K562 (cell line): Measurements from ENCODE around the gene RIMOC1. TPM values are rescaled to one million over a fixed set of nuclear protein-coding genes. Genes with fewer than 3 reads are reported as not detected.

Experiments used
- HLTF ChIP-seq: fragments of 450-650 bp; IDR thresholded peaks from 2 replicates; pipeline ENCODE4 v1.6.1; 2016
- NFRKB ChIP-seq: fragments of 450-650 bp; IDR thresholded peaks from 2 replicates; pipeline ENCODE4 v1.6.1; 2016; ENCODE audit warnings: low read depth
- POLR3A ChIP-seq: IDR thresholded peaks from 2 replicates; pipeline ENCODE4 v1.6.1; 2011; ENCODE audit warnings: borderline replicate concordance, mild to moderate bottlenecking, moderate library complexity; ENCODE audit not compliant: insufficient read length, insufficient read depth; ENCODE audit errors: extremely low read depth
- SIRT6 ChIP-seq: IDR thresholded peaks from one replicate; pipeline ENCODE4 v1.6.1; 2012; ENCODE audit warnings: low read depth, mild to moderate bottlenecking, control low read depth, inconsistent platforms, low read length, moderate library complexity
- SNRNP70 ChIP-seq: fragments of 200-400 bp; formaldehyde crosslinking; optimal IDR thresholded peaks from 2 replicates; pipeline ENCODE3; 2017; ENCODE audit warnings: low read depth, low read length
- TAF15 ChIP-seq: fragments of 200-400 bp; formaldehyde crosslinking; IDR thresholded peaks from 2 replicates; pipeline ENCODE4 v1.6.1; 2017; ENCODE audit warnings: mild to moderate bottlenecking, low read depth, low read length, moderate library complexity
- TAL1 ChIP-seq: fragments of 450-650 bp; IDR thresholded peaks from 2 replicates; pipeline ENCODE4 v1.6.1; 2016; ENCODE audit warnings: mild to moderate bottlenecking
- TRIM28 ChIP-seq: fragments of 450-650 bp; IDR thresholded peaks from 2 replicates; pipeline ENCODE4 v1.6.1; 2017
- ZNF133 ChIP-seq: fragments of 250-450 bp; sonication (Bioruptor Pico); IDR thresholded peaks from 2 replicates; pipeline ENCODE4 v1.4.0; 2020; ENCODE audit warnings: mild to moderate bottlenecking
- ZNF184 ChIP-seq: sonication (generic); formaldehyde crosslinking; IDR thresholded peaks from 2 replicates; pipeline ENCODE4 v1.5.0; 2020; ENCODE audit warnings: missing genetic modification reagents
- polyA plus RNA-seq, 8 experiments: library from polyadenylated mRNA; depleted of rRNA in 4 of 8; stranded (reverse) in 5 of 8; unstranded in 3 of 8; fragments of >200 nt; fragmentation: Nextera tagmentation in 2 of 8; fragmentation: Illumina TruSeq in 1 of 8; extraction: Ambion mirVana in 2 of 8; extraction: Trizol in 1 of 8; gene quantifications; 2 replicates each; pipeline versions ENCODE4 v1.2.1 to v1.2.3, GENCODE V29; 2011 to 2014; ENCODE audit warnings: inconsistent platforms in 1 of 8, missing spikeins in 1 of 8
- total RNA-seq, 7 experiments: library from RNA; depleted of rRNA in 6 of 7; stranded (reverse); fragments of >200 nt in 6 of 7; fragmentation: Illumina TruSeq in 2 of 7; extraction: Trizol in 2 of 7; gene quantifications; 2 replicates each; pipeline versions ENCODE4 v1.2.1 to v1.2.3, GENCODE V29; 2011 to 2021; ENCODE audit warnings: low replicate concordance in 1 of 7
- TF ChIP-seq, protein P1 (sequence below), 2 experiments: fragments of 450-650 bp in 1 of 2; sonication (generic) in 1 of 2; formaldehyde crosslinking in 1 of 2; IDR thresholded peaks; 2 replicates each; pipeline versions ENCODE4 v1.7.1 to v1.9.0; 2016 to 2022; ENCODE audit warnings: inconsistent platforms in 1 of 2, mild to moderate bottlenecking in 1 of 2, missing genetic modification reagents in 1 of 2
- TF ChIP-seq, protein P2 (sequence below), 2 experiments: IDR thresholded peaks; 2 replicates each; pipeline ENCODE4 v1.6.1; 2012; ENCODE audit warnings: improper control_type of control experiment in 2 of 2, low read depth in 2 of 2, low read length in 2 of 2, borderline replicate concordance in 1 of 2

The RIMOC1 gene
- total and polyA plus RNA-seq, 9 of the 15 experiments (the other 6 are each of a cell fraction or from before 2014, with no cell fraction given): 11.6 to 63.1 (median 30.8) TPM

DNA sequence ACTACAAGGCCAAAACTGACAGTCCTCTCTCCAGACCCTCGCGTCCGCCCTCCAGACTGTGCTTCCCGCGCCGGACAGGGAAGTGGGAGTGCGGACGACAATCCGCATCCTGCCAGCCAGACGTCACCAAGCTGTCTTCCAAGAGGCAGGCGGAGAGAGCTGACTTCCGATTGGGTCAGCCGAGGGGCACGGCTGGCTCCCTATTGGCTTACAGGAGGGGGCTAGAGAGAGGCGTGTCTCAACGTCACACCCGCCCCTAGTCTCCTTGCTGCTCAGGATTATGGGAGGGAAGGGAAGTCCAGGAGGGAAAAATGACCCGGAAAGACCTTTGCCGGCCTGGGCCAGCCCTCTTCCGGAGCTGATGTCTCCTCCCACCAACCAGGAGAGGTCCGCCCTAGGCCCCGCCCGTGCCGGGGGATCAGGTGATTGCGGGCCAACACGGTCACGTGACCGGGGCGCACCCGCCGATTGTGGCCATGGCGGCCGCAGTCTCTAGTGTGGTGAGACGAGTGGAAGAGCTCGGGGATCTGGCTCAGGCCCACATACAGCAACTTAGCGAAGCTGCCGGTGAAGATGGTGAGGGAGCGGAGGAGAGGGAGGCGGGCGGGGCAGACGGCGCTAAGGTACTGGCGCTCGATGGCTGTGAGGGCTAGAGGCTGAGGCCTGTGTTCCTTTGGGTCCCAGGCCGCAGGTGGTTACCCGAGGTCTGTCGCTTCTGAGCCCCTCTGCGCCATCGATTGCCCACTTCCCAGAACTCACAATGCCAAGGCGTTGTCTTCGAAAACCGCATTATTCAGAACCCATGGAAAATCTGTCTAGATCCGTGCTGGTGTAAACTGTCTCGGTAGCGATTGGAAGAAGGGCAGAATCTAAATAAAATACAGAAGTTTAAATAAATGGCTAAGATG is at the start of gene RIMOC1 (continued):
- TF ChIP-seq, protein P1, sequence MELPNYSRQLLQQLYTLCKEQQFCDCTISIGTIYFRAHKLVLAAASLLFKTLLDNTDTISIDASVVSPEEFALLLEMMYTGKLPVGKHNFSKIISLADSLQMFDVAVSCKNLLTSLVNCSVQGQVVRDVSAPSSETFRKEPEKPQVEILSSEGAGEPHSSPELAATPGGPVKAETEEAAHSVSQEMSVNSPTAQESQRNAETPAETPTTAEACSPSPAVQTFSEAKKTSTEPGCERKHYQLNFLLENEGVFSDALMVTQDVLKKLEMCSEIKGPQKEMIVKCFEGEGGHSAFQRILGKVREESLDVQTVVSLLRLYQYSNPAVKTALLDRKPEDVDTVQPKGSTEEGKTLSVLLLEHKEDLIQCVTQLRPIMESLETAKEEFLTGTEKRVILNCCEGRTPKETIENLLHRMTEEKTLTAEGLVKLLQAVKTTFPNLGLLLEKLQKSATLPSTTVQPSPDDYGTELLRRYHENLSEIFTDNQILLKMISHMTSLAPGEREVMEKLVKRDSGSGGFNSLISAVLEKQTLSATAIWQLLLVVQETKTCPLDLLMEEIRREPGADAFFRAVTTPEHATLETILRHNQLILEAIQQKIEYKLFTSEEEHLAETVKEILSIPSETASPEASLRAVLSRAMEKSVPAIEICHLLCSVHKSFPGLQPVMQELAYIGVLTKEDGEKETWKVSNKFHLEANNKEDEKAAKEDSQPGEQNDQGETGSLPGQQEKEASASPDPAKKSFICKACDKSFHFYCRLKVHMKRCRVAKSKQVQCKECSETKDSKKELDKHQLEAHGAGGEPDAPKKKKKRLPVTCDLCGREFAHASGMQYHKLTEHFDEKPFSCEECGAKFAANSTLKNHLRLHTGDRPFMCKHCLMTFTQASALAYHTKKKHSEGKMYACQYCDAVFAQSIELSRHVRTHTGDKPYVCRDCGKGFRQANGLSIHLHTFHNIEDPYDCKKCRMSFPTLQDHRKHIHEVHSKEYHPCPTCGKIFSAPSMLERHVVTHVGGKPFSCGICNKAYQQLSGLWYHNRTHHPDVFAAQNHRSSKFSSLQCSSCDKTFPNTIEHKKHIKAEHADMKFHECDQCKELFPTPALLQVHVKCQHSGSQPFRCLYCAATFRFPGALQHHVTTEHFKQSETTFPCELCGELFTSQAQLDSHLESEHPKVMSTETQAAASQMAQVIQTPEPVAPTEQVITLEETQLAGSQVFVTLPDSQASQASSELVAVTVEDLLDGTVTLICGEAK (IDR thresholded peaks at IDR 0.05): peak; percentile 91
- TF ChIP-seq, protein P1 (CRISPR knock-in tag; IDR thresholded peaks at IDR 0.05): no peak
- TF ChIP-seq TAL1 (no peak), SNRNP70 (no peak), ZNF184 (CRISPR knock-in tag) (no peak), ZNF133 (CRISPR knock-in tag) (no peak), TAF15 (no peak), NFRKB (peak; percentile 94), POLR3A (no peak), HLTF (peak; percentile 67; the same call in 1 of the 2 replicates), SIRT6 (no peak), TRIM28 (peak; percentile 36; the same call in 1 of the 2 replicates)
- TF ChIP-seq, protein P2, sequence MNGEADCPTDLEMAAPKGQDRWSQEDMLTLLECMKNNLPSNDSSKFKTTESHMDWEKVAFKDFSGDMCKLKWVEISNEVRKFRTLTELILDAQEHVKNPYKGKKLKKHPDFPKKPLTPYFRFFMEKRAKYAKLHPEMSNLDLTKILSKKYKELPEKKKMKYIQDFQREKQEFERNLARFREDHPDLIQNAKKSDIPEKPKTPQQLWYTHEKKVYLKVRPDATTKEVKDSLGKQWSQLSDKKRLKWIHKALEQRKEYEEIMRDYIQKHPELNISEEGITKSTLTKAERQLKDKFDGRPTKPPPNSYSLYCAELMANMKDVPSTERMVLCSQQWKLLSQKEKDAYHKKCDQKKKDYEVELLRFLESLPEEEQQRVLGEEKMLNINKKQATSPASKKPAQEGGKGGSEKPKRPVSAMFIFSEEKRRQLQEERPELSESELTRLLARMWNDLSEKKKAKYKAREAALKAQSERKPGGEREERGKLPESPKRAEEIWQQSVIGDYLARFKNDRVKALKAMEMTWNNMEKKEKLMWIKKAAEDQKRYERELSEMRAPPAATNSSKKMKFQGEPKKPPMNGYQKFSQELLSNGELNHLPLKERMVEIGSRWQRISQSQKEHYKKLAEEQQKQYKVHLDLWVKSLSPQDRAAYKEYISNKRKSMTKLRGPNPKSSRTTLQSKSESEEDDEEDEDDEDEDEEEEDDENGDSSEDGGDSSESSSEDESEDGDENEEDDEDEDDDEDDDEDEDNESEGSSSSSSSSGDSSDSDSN (IDR thresholded peaks at IDR 0.05; ENCODE audit: borderline replicate concordance in 1 of 2, low read depth in 2 of 2, low read length in 2 of 2): no peak
